ENCODE results near the gene MAPK8IP1. TPM values are rescaled to one million over a fixed set of nuclear protein-coding genes. Genes with fewer than 3 reads are reported as not detected.

The MAPK8IP1 gene
- polyA plus RNA-seq, 1 experiment, result 8.7 TPM

GRCh38 chr11:45933131-45933831 lies 47.8 kb downstream of the MAPK8IP1 start:
- Histone ChIP-seq H3K27me3 (ENCODE audit: control insufficient read depth, insufficient read depth, low read length) (no peaks in the 10 kb centered on the region), H3K36me3 (ENCODE audit: control insufficient read depth, insufficient read depth, low read length) (peaks cover 38% of the 10 kb centered on the region), H3K4me3 (ENCODE audit: low read depth, low read length) (no peak overlapping the region)
- ChIA-PET POLR2A (no interaction called here), CTCF (interaction anchor here (1.5 to 2.1 kb wide), 2 partner anchors 60 to 91 kb away, joined by 3 to 6 read pairs; no protein-coding TSS in a partner anchor)
- DNase-seq (ENCODE audit: low read depth), result no peak
- no peak for TF ChIP-seq CTCF (IDR thresholded peaks at IDR 0.05; ENCODE audit: insufficient read depth, low read depth, low read length)

- Histone ChIP-seq H3K36me3 (ENCODE audit: control insufficient read depth, insufficient read depth, low read length) (peaks cover 38% of the 10 kb centered on the region), H3K27me3 (ENCODE audit: control insufficient read depth, insufficient read depth, low read length) (no peaks in the 10 kb centered on the region), H3K4me3 (ENCODE audit: low read depth, low read length) (no peak overlapping the region)
- TF ChIP-seq CTCF (IDR thresholded peaks at IDR 0.05; ENCODE audit: insufficient read depth, low read depth, low read length), result no peak
- CTCF ChIA-PET, result interaction anchor here (1.5 kb wide), 1 partner anchor 61 kb away, joined by 3 read pairs; no protein-coding TSS in a partner anchor
- DNase-seq (ENCODE audit: low read depth), result no peak
- POLR2A ChIA-PET, result no interaction called here
Observed at GRCh38 chr11:45933846-45934579, 48.6 kb downstream of the MAPK8IP1 start.

DNA sequence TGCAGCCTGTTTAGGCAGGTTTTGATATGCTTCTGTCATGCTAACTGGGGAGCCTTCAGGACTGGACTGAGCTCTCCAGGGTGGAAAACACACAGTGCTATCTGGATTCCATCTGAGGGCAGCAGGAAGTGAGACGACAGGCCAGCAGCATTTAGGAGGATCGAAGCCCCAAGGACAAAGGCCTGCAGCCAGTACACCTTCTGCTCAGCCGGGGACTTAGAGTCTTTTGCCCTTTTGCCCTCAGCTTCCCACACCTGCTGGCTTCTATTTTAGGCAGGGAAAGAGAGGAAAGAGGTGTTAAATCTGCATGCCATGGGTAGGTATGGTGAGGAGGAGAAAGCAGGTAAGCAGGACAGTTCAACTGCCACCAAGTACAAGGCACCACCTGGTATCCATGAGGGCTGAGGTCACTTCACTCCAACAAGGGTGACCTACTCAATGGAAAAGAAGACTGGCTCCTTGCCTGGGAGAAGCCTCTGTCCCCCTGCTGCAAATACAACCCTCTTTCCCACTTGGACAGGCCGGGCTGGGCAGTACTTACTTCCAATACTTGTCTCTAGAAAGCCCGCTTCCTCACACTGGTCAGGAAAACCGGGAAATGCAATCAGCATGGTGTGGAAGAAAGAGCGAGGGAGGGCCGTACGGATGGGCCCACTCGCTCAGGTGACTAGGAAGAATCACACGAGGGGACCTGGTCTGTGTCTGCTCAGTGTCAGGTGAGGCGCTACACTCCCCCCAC lies 49.3 kb downstream of the MAPK8IP1 start:
- DNase-seq (ENCODE audit: low read depth), result no peak
- H3K36me3 ChIP-seq (ENCODE audit: control insufficient read depth, insufficient read depth, low read length), result peaks cover 38% of the 10 kb centered on the region
- TF ChIP-seq CTCF (IDR thresholded peaks at IDR 0.05; ENCODE audit: insufficient read depth, low read depth, low read length), result no peak
- ChIA-PET CTCF (interaction anchor here (1.5 kb wide), 1 partner anchor 62 kb away, joined by 3 read pairs; no protein-coding TSS in a partner anchor), POLR2A (no interaction called here)
- H3K4me3 ChIP-seq (ENCODE audit: low read depth, low read length), result no peak overlapping the region
- no peaks in the 10 kb centered on the region for H3K27me3 ChIP-seq (ENCODE audit: control insufficient read depth, insufficient read depth, low read length)

DNA sequence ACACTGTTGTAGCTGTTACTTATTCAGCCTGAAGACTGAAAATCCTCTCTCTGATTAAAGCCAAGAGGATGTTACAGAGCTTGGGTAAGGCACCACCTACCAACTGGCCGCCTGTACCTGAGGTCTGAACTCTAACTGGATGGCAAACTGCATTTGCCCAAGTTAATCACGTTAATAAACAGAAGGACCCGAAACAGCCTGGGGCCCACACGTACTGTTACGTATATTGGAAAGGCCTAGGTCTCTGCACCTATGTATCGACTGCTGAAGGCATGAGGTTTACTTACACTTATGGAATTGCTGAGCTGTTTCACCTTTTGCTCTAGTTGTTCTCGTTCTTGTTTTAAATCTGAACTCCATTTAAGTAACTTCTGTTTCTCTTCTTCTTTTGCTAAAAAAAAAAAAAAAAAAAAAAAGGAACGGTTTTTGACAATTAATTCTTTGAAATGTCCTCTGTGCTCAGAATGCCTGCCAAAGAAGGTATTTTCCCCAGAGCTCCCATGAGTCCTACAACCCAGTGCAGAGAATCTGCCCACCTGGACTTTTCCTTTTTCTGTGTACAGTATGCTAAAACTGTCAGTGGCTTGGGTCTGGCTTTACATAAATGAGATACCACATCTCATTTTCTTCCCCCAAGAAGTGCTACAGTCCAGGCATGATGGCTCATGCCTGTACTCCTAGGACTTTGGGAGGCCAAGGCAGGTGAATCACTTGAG lies 50.1 kb downstream of the MAPK8IP1 start:
- Histone ChIP-seq H3K4me3 (ENCODE audit: low read depth, low read length) (no peak overlapping the region), H3K27me3 (ENCODE audit: control insufficient read depth, insufficient read depth, low read length) (no peaks in the 10 kb centered on the region), H3K36me3 (ENCODE audit: control insufficient read depth, insufficient read depth, low read length) (peaks cover 37% of the 10 kb centered on the region)
- ChIA-PET POLR2A (no interaction called here), CTCF (no interaction called here)
- TF ChIP-seq CTCF (IDR thresholded peaks at IDR 0.05; ENCODE audit: insufficient read depth, low read depth, low read length), result no peak
- no peak for DNase-seq (ENCODE audit: low read depth)
